Stimulated activated CD4-positive, alpha-beta T cell treated with anti-CD3 and anti-CD28 coated beads, Interleukin-4, amount 100 ng/mL, for 1 hour (primary cell): ENCODE measurements around the gene TRMO.
"Not testable (repeated sequence)": the region's sequence is repeated elsewhere in the genome, so short reads cannot be mapped to it uniquely, and the experiment has no call there.

Experiments
- DNase-seq: peaks from one replicate; pipeline ENCODE4 v3.0.0-alpha.2; 2020

Gene TRMO

GRCh38 chr9:97921959-97922724, at the start of gene TRMO:
Gene TRMO, minus strand, starts transcription at chr9:97922500. Its CDS starts 7 bp downstream, at chr9:97922493.
- peak; percentile 99 for DNase-seq

GRCh38 chr9:97970165-97970564, 47.9 kb upstream of the TRMO start:
- no peak for DNase-seq

- DNase-seq: no peak
Measured at GRCh38 chr9:97969014-97969413, 46.7 kb upstream of the TRMO start.

GRCh38 chr9:97966493-97966892, 44.2 kb upstream of the TRMO start:
- DNase-seq: no peak

GRCh38 chr9:97964901-97965300, 42.6 kb upstream of the TRMO start:
- DNase-seq: no peak

- no peak for DNase-seq
Measured at GRCh38 chr9:97963232-97963631, 40.9 kb upstream of the TRMO start.

- DNase-seq: no peak
Measured at GRCh38 chr9:97962575-97962974, 40.3 kb upstream of the TRMO start.

- no peak for DNase-seq
Measured at GRCh38 chr9:97962136-97962535, 39.8 kb upstream of the TRMO start.

GRCh38 chr9:97961361-97961760, 39.1 kb upstream of the TRMO start:
- no peak for DNase-seq

- not testable (repeated sequence) for DNase-seq
Measured at GRCh38 chr9:97960678-97961328, 38.5 kb upstream of the TRMO start.

- no peak for DNase-seq
Measured at GRCh38 chr9:97959585-97959984, 37.3 kb upstream of the TRMO start.

- DNase-seq: no peak
Measured at GRCh38 chr9:97958812-97959511, 36.7 kb upstream of the TRMO start.

GRCh38 chr9:97956331-97956730, 34.0 kb upstream of the TRMO start:
- no peak for DNase-seq

GRCh38 chr9:97954550-97954989, 32.3 kb upstream of the TRMO start:
- peak; percentile 34 for DNase-seq

GRCh38 chr9:97950873-97951272, 28.6 kb upstream of the TRMO start:
- not testable (repeated sequence) for DNase-seq

- not testable (repeated sequence) for DNase-seq
Measured at GRCh38 chr9:97947094-97947493, 24.8 kb upstream of the TRMO start.

GRCh38 chr9:97945470-97945869, 23.2 kb upstream of the TRMO start:
- DNase-seq: not testable (repeated sequence)

- no peak for DNase-seq
Measured at GRCh38 chr9:97944612-97945011, 22.3 kb upstream of the TRMO start.

GRCh38 chr9:97943308-97943855, 21.1 kb upstream of the TRMO start:
- no peak for DNase-seq

- DNase-seq: no peak
Measured at GRCh38 chr9:97941323-97941722, 19.0 kb upstream of the TRMO start.

- no peak for DNase-seq
Measured at GRCh38 chr9:97940741-97941140, 18.4 kb upstream of the TRMO start.

GRCh38 chr9:97940233-97940632, 17.9 kb upstream of the TRMO start:
- no peak for DNase-seq

GRCh38 chr9:97938081-97938644, 15.9 kb upstream of the TRMO start, which contains the start of gene HEMGN:
Gene HEMGN, minus strand, starts transcription at chr9:97938172. Its CDS starts 36 bp downstream, at chr9:97938136.
- peak; percentile 14 for DNase-seq
